HG02798 (cell line): Measurements from ENCODE around the gene CLC.
A peak's percentile ranks its signal among the peaks of the same experiment; 100 is the strongest.
"Not testable (repeated sequence)": the region's sequence is repeated elsewhere in the genome, so short reads cannot be mapped to it uniquely, and the experiment has no call there.

Source experiments
- ATAC-seq: cut with Tn5 transposase; IDR thresholded peaks from one replicate; pipeline ENCODE4 v1.9.1; 2021; ENCODE audit warnings: mild to moderate bottlenecking; ENCODE audit not compliant: unreplicated experiment, poor library complexity

Gene CLC

DNA sequence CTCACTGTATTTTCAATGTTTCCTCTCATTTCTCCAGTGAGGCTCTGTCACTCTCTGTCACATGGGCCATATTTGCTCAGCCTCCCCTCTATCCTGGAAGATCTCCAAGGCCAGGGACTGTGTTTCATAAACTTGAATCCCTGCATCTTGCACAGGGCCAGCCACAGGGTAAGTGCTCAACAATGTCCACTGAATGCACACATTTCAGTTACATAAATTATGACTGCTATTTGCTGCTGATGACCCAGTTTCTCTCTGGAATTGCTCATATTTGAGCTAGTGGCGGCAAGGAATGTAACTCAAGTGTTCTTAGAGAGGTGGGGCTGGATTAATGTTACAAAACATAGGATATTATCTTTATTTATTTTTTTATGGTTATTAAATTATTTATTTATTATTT lies 6.1 kb downstream of the CLC start:
- ATAC-seq, result no peak

DNA sequence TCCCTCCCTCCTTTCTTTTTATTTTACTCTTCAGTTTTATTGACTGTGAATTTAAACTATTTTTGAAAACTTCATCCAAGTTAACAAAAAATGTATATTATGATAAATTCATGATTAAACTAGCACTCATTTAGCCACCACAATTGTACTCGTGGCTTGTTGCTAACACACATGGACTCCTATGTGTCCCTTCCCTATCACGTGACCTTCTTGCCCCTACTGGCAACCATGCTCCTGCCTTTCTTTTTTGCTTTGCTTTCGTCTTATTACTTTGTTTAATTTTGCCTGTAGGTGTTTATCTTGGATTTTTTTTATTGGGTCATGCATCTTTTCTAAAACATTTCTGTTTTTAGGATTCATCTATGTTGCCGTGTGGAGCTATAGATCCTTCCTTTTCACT lies 8.2 kb downstream of the CLC start:
- no peak for ATAC-seq

DNA sequence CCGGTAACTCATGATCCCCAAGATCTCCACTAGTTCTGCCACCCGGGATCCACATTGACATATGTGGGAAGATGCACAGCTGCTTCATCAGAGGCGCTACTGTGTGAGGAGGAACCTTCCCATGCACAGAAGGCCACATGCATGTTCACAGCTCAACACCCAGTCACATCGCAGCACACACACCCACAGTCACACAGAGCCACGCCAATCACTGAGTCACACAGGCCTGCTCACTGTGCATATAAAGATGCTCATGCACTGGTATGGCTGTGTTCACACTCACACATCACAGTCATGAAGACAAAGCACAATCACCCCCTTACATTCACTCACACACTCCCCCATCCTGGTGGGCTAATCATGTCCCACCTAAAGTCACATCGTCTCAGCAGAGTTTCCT lies 9.8 kb downstream of the CLC start:
- ATAC-seq, result no peak

DNA sequence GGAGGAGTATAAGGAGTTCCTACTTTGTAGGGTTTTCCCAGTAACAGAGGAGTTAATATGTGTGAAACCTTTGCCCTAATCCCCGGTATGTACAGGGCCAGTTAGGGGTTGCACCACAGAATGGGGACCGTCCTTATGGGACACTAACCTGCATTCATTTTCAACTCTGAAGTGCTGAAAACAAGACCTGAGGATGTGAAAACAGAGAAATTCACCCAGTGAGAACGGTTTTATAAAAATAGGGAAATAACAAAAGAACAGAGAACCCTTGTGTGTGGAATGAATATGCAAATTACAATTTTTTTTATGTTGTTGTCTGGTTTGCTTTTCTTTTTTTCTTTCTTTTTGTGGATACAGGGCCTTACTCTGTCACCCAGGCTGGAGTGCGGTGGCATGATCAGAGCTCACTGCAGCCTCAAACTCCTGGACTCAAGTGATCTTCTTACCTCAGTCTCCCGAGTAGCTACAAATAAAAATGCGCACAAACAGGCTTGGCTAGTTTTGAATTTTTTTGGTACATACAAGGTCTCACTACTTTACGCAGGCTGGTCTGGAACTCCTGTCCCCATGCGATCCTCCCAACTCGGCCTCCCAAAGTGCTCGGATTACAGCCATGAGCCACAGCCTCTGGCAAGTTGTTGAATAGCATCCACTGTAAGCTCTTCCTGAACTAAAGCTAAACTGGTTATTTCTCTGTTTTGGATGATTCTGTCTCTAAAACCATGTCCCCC lies 10.6 kb downstream of the CLC start:
- no peak for ATAC-seq

DNA sequence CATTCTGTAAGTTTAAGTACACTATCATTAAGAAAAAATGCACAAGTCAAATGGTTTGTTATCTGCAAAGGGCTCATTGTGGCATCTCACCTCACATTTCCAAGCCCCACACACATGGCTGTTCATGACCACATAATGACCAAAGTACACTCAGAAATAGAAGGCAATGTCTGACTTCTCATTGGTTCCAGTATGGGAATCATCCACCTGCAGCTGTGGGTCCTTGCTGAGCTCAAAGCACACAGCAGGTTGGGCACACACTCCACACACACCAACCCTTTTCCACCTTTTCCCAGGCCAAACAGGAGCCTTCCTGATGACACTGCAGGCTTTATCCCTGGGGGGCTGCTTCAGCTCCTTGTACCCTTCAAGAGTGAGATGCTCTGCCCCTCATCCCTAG lies 11.8 kb downstream of the CLC start:
- ATAC-seq, result no peak

DNA sequence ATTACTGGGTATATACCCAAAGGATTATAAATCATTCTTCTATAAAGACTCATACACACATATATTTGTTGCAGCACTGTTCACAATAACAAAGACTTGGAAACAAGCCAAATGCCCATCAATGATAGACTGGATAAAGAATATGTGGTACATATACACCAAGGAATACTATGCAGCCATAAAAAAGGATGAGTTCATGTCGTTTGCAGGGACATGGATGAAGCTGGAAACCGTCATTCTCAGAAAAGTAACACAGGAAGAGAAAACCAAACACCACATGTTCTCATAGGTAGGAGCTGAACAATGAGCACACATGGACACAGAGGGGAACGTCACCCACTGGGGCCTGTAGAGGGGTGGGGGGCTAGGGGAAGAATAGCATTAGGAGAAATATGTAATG lies 17.7 kb downstream of the CLC start:
- ATAC-seq, result not testable (repeated sequence)

DNA sequence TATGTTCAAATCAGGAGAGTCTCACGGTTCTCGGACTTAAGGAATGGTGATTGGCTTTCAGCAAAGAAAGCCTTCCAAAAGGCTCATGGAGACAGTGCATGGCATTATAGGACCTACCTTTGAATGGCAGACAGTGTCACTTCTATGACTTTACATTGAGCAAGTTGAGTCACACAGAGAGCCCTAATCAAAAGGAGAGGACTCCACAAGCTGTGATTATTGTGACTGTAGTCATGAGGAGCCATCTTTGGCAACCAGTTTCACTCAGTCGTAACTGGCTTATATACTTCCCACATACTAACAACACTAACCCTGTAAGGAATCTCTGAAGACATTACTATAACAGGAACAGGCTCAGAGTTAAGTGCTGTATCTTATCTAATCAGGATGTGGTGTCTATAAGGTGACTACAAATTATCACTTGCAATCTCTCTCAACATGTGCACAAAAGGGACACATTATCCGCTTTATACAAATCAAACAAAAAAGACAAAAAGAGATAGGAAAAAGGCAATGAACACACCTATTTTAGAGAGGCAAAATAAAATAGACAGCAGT lies 27.4 kb downstream of the CLC start:
- no peak for ATAC-seq

DNA sequence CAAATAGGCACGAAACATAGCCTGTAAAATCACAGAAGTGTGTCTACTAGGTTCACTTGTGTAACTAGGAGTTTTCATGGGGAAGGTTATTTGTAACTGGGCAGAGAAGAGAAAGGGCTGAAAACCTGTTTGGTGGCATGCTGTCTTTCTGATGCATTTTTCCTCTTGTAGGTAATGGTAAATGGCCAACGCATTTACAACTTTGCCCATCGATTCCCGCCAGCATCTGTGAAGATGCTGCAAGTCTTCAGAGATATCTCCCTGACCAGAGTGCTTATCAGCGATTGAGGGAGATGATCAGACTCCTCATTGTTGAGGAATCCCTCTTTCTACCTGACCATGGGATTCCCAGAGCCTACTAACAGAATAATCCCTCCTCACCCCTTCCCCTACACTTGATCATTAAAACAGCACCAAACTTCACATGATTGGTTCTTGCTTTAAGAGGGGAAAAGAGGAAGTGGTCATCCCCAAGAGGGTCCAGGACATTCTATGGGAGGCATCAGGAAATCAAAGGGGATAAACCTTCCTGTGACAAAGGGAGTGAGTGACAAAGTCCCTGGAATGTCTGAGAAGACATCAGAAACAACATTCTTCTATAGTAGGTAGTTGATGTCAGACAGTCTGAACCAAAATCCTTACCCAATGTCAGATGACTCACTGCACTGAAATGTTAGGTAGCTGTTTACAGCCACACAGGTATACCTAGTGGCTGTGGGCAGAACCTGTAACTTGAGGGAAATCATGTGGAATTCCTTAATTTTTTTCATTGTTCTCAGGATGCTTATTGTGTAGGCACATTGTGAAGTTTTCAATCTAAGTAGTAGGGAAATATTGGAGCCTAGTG lies 28.6 kb downstream of the CLC start:
- no peak for ATAC-seq

DNA sequence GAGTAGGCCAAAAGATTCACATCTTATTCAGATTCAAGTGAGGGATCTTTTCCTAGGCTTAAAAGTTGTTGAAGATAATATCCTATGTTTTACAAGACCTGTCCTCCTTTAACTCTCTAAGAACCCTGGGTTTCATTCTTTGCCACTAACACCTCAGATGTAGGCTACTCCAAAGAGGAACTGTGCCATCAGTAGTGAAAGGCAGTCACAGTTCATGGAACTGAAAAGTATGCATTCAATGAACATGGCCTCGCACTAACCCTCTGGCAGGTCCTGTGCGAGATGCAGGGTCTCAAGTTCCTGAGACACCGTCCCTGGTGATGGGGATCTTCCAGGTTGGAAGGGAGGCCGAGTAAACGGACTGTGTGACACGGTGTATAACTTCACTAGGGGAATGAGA lies 29.2 kb downstream of the CLC start:
- no peak for ATAC-seq

DNA sequence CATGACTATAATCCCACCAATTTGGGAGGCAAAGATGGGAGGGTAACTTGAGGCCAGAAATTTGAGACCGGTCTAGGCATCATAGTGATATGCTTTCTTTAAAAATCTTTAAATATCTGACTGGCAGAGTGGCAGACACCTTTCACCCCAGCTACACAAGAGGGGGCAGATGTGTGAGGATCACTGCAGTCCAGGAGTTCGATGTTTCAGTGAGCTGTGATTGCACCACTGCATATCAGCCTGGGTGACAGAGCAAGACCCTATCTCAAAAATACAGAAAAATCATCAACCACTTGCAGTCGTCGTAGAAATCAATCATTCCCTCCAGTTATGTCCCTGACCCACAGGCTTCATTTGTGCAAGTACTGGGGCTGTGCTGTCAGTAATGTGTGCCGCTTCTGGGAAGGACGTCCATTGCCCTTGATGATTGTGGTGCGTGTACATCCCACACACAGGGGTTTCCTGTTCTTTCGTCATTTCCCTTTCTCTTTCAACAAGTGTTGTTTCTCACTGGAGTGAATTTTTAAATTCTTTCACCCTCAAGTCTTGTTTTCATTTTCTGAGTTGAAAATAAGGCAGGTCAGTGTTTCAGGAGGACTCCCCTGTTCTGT lies 32.1 kb downstream of the CLC start:
- ATAC-seq, result no peak

DNA sequence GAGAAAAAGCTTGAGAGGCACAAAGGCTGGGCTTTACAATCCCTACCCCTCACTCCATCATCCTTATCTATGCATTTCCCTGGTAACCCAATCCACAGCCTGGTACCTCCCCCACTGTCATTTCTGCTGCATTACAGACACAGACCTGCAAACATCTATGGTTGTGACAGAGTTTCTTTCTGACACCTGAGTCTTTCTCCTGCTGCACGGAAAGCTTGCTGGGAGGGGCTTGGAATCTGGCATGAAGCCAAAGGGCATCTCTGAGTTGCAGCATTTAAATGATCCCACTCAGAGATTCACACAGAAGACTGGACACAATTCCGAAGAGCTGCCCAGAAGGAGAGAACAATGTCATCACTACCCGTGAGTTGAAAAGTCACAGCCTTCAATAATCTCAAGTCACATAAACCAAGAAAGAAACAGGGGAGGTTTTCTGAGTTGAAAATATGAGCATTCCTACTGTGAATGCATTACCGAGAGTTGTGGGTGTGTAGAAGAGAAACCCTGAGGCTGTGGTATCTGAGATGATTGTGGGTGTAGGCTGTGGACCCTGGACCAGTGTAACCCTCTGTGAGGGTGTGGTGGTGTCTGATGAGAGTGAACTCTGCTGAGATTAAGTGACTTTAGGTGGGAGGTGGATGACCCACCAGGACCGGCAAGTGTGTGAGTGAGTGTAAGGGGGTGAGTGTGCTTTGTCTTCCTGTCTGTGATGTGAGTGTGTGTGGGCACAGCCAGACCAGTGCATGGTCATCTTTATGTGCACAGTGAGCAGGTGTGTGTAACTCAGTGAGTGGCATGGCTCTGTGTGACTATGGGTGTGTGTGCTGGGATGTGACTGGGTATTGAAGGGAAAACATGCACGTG lies 33.4 kb downstream of the CLC start, which contains the start of gene LGALS14:
LGALS14 (plus strand) TSS at position 301 of the 864 bp plus-strand sequence; CDS start at position 349, 48 bp downstream.
- ATAC-seq, result peak; percentile 53

DNA sequence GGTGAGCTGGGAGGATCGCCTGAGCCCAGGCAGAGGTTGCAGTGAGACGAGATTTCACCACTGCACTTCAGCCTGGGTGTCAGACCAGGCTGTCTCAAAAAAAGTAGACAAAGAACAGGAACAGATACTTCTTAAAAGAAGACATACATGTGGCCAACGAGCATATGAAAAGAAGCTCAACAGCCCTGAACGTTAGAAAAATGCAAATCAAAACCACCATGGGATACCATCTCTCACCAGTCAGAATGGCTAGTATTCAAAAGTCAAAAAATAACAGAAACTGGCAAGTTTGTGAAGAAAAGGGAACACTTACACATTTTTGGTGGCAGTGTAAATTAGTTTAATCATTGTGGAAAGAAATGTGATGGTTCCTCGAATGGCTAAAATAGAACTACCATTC lies 36.5 kb downstream of the CLC start:
- ATAC-seq, result peak; percentile 70

DNA sequence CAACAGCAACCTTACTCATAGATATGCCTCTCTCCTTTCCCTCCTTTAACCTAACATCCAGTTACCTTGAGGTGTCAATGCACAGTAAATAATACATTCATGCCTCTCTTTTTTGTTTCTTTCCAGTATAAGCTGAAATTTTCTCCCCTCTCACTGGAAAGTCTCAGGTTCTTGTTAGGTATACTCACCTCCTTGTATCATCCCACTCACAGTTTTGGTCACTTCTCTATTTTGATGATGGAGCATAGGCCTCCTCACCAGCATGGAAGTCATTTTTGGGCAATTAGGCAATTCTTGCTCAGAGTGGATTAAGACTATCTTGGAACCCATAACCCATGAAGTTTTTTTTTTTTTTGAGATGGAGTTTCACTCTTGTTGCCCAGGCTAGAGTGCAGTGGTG lies 39.3 kb downstream of the CLC start:
- no peak for ATAC-seq

DNA sequence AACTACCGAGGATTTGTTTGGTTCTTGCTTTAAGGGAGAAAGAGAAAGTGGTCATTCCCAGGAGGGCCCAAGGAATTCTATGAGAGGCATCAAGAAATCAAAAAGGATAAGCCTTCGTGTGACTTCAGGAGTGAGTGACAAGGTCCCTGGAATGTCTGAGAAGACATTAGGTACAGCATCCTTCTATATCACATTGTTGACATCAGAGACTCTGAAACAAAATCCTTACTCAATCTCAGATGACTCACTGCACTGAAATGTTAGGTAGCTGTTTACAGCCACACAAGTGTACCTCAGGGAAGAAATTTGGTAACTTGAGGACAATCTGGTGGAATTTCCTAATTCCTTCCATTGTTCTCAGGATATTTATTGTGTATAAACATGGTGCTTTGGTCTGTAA lies 41.4 kb downstream of the CLC start:
- ATAC-seq, result no peak

DNA sequence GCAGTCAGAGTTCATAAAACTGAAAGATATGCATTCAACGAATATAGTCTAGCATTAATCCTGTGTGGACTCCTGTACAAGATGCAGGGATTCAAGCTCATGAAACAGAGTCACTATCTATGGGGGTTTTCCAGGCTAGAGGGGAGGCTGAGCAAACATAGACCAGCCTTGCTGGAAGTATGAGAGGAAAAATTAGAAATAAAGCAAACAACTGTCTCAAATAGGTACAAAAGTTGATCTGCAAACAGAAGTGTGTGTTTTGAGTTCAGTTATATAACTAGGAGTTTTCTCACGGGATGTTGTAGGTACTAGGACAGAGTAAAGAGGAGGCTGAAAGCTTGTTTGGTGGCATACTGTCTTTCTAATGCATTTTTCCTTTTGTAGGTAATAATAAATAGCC lies 42.1 kb downstream of the CLC start:
- no peak for ATAC-seq

DNA sequence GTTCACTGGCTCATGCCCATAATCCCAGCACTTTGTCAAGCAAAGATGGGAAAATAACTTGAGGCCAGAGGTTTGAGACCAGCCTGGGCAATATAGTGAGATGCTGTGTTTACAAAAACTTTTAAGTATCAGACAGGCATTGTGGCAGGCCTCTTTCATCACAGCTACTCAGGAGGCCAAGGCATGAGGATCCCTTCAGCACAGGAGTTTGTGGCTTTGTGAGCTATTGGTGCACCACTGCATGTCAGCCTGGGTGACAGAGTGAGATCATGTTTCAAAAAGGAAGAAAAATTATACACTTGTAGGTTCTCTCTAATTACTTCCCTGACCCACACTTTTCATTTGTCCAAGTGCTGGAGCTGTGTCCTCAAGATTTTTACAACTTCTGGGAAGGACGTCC lies 45.0 kb downstream of the CLC start:
- no peak for ATAC-seq

DNA sequence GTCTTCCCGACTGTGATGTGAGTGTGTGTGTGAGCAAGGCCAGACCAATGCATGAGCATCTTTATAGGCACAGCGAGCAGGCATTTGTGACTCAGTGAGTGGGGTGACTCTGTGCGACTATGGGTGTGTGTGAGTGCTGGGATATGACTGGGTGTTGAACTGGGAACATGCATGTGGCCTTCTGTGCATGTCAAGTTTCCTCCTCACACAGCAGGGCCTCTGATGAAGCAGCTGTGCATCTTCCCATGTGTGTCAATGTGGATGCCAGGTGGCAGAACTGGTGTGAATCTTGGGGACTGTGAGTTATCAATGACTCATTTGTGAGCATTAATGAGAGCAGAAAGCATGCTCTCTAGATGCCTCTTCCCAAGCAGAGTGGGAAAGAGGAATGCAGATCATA lies 45.7 kb downstream of the CLC start:
- ATAC-seq, result no peak

DNA sequence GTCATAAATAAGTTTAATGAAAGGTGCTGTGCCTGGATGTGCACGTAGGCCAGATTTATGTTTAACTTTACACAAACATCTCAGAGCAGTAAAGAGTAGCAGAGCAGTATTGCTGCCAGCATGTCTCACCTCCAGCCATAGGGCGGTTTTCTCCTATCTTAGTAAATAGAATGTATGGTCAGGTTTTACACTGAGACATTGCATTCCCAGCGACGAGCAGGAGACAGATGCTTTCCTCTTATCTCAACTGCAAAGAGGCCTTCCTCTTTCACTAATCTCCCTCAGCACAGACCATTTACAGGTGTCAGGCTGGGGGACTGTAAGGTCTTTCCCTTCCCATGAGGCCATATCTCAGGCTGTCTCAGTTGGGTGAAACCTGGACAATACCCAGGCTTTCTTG lies 49.2 kb downstream of the CLC start:
- not testable (repeated sequence) for ATAC-seq

DNA sequence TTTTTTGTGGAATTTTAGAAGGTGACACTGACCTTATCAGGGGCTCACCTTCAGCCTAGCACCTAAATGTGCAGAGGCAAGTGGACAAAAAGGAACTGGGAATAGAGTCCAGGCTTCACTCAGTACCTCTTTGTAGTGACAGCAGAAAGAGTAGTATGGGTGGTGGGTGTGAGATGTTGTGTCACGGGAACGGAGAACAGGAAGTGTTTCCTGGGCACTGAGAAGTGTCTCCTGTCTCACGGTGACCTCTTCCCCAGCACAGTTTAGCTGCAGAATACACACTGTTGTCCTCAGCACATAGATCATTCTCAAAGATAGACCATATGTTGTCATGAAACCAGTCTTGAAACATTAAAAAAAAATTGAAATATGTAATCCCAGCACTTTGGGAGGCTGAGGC lies 51.1 kb downstream of the CLC start:
- no peak for ATAC-seq

DNA sequence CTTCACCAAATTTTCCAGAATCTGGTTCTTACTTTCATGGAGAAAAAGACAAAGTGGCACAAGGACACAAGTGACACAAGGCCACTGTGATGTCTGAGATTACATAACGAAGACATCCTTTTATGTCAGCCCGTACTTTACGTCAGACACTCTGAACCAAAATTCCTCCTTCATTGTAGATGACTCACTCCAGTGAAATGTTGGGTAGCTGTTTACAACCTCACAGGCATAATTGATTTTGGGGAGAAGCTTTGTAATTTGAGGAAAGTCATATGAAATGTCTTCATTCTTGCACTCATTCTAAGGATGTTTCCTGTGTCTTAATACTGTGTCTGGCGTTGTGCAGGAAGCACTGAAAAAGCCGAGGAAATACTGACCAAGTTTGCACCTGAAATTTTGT lies 53.6 kb downstream of the CLC start:
- ATAC-seq, result no peak
